A673 (cell line): ENCODE measurements around the gene CRISPLD2. TPM values are rescaled to one million over a fixed set of nuclear protein-coding genes. Genes with fewer than 3 reads are reported as not detected.

Source experiments
- BruUV-seq: library from RNA; stranded (reverse); fragments of 400-500 nt; replicated peaks from 2 replicates; lab custom pipeline; 2021; lab: Mats Ljungman, UMichigan
- CTCF ChIA-PET: fragments of 300-600 bp; sonication (Branson Sonifier 250); formaldehyde crosslinking; loops from one replicate; lab custom pipeline; 2022; ENCODE audit warnings: antibody characterized with exemption; lab: Charles Lee
- POLR2A ChIA-PET: fragments of 300-600 bp; sonication (Branson Sonifier 250); formaldehyde crosslinking; loops from one replicate; lab custom pipeline; 2022; ENCODE audit warnings: antibody characterized with exemption; ENCODE audit not compliant: low non-redundant PET; lab: Charles Lee
- DNase-seq: peaks from one replicate; pipeline ENCODE4 v3.0.0-alpha.2; 2015; ENCODE audit warnings: low spot score
- H3K27ac ChIP-seq: fragments of 200-600 bp; sonication (generic); 2 replicates; pipeline ENCODE4 v1.5.1; 2016; ENCODE audit warnings: mixed run types, low read depth, mild to moderate bottlenecking, mixed read lengths, antibody characterized with exemption, low read length; ENCODE audit not compliant: poor library complexity, severe bottlenecking
- H3K27me3 ChIP-seq: fragments of 200-600 bp; sonication (generic); replicated peaks from 2 replicates; pipeline ENCODE4 v1.6.1; 2017; ENCODE audit warnings: mixed run types, low read depth, mild to moderate bottlenecking, mixed read lengths, antibody characterized with exemption, low read length; ENCODE audit not compliant: insufficient read depth, poor library complexity
- H3K36me3 ChIP-seq: fragments of 200-600 bp; sonication (generic); 2 replicates; pipeline ENCODE4 v1.6.1; 2016; ENCODE audit warnings: mixed run types, mild to moderate bottlenecking, mixed read lengths, antibody characterized with exemption, low read length; ENCODE audit not compliant: insufficient read depth, poor library complexity, severe bottlenecking
- H3K4me1 ChIP-seq: fragments of 200-600 bp; sonication (generic); 2 replicates; pipeline ENCODE4 v1.6.1; 2017; ENCODE audit warnings: mixed run types, mild to moderate bottlenecking, mixed read lengths, antibody characterized with exemption, low read length; ENCODE audit not compliant: insufficient read depth, poor library complexity, severe bottlenecking
- H3K4me3 ChIP-seq: fragments of 200-600 bp; sonication (generic); 2 replicates; pipeline ENCODE4 v1.5.1; 2016; ENCODE audit warnings: low read depth, mixed run types, mild to moderate bottlenecking, mixed read lengths, low read length; ENCODE audit not compliant: poor library complexity, severe bottlenecking
- H3K9me3 ChIP-seq: fragments of 200-600 bp; sonication (generic); 2 replicates; pipeline ENCODE4 v1.6.1; 2016; ENCODE audit warnings: mixed run types, low read depth, mild to moderate bottlenecking, mixed read lengths, antibody characterized with exemption, low read length; ENCODE audit not compliant: poor library complexity, severe bottlenecking
- EZH2 ChIP-seq: fragments of 200-600 bp; sonication (generic); IDR thresholded peaks from 2 replicates; pipeline ENCODE4 v1.6.1; 2017; ENCODE audit warnings: borderline replicate concordance, low read depth, mild to moderate bottlenecking, mixed read lengths, antibody characterized with exemption, low read length; ENCODE audit not compliant: poor library complexity, severe bottlenecking
- intact Hi-C: fragments of 100-400 bp; cut with micrococcal nuclease; formaldehyde crosslinking; loops from one replicate; pipeline ENCODE4 v1.10.0; 2022; ENCODE audit not compliant: unreplicated experiment
- total RNA-seq: library from RNA; stranded (reverse); gene quantifications from 2 replicates; pipeline ENCODE4 v1.2.3, GENCODE V29; 2021
- TF ChIP-seq, protein P1 (sequence below): fragments of 300-800, 200-600 bp; sonication (generic); conservative IDR thresholded peaks from 2 replicates; pipeline ENCODE4 v1.5.1; 2017; ENCODE audit warnings: low read depth, mild to moderate bottlenecking, antibody characterized with exemption, low read length, moderate library complexity, mixed read lengths

Gene CRISPLD2
- total RNA-seq, 1 experiment from 2014 or later = 0.32 TPM

DNA sequence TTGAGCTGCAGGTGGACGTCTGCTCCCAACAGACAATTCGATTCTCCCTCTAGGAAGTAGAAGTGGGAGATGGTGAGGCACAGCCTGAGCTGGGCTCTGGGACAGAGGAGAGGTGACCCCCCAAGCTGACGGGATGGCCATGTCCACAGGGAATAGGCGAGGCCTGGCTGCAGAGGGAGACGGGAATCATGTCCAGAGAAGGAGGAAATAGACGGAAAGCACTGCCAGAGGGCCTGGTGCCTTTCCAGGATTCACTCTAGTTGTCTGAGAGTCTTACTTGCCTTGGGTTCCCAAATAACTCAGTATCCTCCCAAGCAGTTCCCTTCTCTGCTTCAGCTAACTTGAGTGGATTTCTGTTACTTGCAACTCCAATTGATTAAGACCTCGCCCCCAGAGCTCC, 4.3 kb upstream of the CRISPLD2 start:
- no TSS peak for BruUV-seq
- ChIA-PET POLR2A (no interaction called here), CTCF (no interaction called here)

DNA sequence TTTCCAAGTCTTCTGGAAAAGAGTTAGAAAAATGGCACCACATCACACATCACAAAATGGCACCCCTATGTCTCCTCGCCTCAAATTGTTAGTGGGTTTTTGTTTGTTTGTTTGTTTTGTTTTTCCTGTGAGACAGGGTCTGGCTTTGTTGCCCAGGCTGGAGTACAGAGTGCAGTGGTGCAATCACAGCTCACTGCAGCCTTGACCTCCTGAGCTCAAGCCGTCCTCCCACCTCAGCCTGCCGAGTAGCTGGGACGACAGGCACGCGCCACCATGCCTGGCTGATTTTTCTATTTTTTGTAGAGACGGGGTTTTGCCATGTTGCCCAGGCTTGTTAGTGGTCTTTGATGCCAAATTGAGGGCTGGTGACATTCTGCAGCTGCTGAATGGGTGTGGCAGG, 3.8 kb upstream of the CRISPLD2 start:
- Histone ChIP-seq H3K9me3 (no peaks in the 10 kb centered on the region), H3K36me3 (no peaks in the 10 kb centered on the region), H3K4me1 (no peaks in the 10 kb centered on the region), H3K4me3 (no peak overlapping the region), H3K27me3 (peaks cover 10% of the 10 kb centered on the region), H3K27ac (no peak overlapping the region)
- no TSS peak for BruUV-seq
- CTCF ChIA-PET = no interaction called here
- intact Hi-C loops = no loop called here
- POLR2A ChIA-PET = no interaction called here
- DNase-seq = no peak
- TF ChIP-seq, protein P1, sequence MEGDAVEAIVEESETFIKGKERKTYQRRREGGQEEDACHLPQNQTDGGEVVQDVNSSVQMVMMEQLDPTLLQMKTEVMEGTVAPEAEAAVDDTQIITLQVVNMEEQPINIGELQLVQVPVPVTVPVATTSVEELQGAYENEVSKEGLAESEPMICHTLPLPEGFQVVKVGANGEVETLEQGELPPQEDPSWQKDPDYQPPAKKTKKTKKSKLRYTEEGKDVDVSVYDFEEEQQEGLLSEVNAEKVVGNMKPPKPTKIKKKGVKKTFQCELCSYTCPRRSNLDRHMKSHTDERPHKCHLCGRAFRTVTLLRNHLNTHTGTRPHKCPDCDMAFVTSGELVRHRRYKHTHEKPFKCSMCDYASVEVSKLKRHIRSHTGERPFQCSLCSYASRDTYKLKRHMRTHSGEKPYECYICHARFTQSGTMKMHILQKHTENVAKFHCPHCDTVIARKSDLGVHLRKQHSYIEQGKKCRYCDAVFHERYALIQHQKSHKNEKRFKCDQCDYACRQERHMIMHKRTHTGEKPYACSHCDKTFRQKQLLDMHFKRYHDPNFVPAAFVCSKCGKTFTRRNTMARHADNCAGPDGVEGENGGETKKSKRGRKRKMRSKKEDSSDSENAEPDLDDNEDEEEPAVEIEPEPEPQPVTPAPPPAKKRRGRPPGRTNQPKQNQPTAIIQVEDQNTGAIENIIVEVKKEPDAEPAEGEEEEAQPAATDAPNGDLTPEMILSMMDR = no peak
- no peak for TF ChIP-seq EZH2

More for the DNA sequence above, 4.3 kb upstream of the CRISPLD2 start:
- no peaks in the 10 kb centered on the region for H3K36me3 ChIP-seq
- intact Hi-C loops = no loop called here
- no peak for TF ChIP-seq EZH2
- TF ChIP-seq, protein P1 = no peak
- no peaks in the 10 kb centered on the region for H3K4me1 ChIP-seq
- DNase-seq = no peak
- no peak overlapping the region for H3K4me3 ChIP-seq
- H3K27ac ChIP-seq = no peak overlapping the region
- no peaks in the 10 kb centered on the region for H3K9me3 ChIP-seq
- H3K27me3 ChIP-seq = peaks cover 10% of the 10 kb centered on the region

DNA sequence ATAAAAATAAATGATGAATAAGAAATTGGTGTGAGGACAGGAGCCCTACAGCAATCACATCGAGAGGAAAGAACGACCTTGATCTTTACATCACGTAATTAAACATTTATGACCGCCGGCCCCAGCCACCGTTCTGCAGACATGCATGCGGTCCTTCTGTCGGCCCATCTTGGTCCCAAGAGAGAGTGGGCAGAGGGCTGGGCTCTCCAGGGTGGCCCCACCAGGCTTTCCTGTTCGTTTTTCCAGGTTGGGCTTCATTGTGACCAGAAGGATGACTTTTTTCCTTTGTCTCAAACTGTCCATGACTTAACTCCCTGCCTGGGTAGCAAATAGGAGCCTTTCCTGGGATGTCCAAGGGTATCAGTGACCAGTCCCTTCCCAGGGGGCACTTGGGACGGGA, 3.3 kb upstream of the CRISPLD2 start:
- H3K4me1 ChIP-seq = no peaks in the 10 kb centered on the region
- H3K27me3 ChIP-seq = peaks cover 10% of the 10 kb centered on the region
- H3K9me3 ChIP-seq = no peaks in the 10 kb centered on the region
- no peak overlapping the region for H3K4me3 ChIP-seq
- DNase-seq = no peak
- intact Hi-C loops = no loop called here
- no peak for TF ChIP-seq EZH2
- TF ChIP-seq, protein P1 = no peak
- POLR2A ChIA-PET = no interaction called here
- no peak overlapping the region for H3K27ac ChIP-seq
- no peaks in the 10 kb centered on the region for H3K36me3 ChIP-seq
- BruUV-seq = no TSS peak
- CTCF ChIA-PET = no interaction called here
